GM21447 (cell line): ENCODE data around the gene NFKBIZ.
"Not testable (repeated sequence)": the region's sequence is repeated elsewhere in the genome, so short reads cannot be mapped to it uniquely, and the experiment has no call there.

Experiments used
- ATAC-seq: cut with Tn5 transposase; IDR thresholded peaks from one replicate; pipeline ENCODE4 v1.9.1; 2021; ENCODE audit not compliant: unreplicated experiment

NFKBIZ gene

DNA sequence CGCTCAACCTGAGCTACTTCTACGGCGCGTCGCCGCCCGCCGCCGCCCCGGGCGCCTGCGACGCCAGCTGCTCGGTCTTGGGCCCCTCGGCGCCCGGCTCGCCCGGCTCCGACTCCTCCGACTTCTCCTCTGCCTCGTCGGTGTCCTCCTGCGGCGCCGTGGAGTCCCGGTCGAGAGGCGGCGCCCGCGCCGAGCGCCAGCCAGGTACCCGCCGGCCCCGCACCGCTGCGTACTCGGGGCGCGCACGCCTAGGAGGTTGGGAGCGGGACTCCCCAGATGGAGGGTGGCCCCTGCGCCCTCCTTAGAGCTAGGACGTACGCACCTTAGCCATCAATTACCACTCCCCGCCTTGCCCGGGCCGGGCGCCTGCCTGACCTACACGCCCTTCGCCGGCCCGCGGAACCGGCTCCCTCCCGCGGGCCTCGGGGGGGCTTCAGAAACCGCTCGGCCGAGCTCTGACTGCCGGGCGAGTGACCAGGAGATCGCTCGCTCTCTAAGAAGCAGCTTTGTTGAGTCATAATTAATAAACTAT, 466 bp downstream of the NFKBIZ start:
- ATAC-seq: peak; percentile 30

DNA sequence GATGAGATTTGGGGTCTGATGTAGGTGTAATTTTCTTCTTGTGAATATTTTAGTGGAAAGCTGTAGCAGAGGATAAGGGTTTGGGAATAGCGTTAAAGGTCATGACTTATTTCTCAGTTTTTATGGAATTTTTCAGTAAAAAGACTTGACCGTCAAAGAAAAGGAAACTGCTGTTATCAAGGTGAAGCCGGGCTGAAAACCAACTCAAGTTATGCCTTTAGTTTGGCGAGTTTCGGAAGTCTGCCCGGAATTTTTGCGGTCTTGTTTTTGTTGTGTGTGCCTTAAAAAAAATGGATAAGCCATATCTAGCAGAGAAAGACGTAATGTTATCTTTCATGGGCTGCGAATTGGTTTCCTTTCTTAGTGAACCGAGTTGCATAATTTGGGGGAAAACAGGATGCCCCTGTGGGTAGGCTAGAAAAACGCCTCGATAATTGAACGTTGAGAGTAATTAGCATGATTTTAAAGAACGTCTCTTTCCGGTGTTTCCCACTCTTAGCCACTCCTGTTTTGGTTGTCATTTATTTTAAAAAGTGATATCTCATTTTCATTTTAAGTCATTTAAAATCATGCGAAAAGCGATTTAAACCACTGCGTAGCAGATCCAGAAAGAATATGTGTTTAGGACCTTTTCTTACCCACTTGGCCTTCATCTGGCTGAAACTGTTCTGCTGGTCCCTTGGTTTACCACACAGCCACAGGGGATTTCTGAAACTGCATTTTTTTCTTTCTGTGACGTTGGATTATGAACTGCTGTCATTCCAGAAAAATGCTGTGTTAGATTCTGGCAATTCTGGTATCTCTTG, 1.1 kb downstream of the NFKBIZ start:
- ATAC-seq: peak; percentile 30

DNA sequence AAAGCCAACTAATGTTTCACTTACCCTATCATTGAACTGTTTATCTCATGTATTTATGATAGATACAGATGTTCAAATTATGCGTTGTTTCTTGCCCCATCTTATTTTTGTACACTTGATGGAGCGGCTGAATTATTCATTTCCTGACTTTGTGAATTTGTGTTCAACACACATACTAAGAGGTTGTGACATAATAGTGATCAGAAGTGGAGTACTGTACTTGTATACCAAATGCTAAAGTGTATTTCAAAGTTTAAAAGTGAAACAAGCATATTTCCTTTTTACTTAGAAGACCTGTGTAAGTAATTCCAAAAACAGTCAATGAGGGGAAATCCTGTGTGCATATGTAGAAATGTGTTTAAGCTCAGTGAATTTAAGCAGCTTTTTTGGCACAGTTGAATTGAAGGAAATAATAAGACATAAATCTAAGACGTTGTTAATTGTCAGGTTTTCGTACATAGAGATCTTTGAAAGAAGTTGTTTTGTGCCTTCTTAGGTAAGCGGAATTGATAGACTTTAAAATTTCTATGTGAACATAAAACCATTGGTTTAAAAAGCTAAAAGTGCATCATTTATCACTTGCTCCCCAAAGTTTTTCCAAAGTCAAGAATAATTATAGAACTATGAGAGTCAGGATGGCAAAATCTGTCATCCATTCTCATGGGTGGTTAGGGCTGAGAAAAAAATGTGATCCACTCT, 1.9 kb downstream of the NFKBIZ start:
- ATAC-seq: no peak

DNA sequence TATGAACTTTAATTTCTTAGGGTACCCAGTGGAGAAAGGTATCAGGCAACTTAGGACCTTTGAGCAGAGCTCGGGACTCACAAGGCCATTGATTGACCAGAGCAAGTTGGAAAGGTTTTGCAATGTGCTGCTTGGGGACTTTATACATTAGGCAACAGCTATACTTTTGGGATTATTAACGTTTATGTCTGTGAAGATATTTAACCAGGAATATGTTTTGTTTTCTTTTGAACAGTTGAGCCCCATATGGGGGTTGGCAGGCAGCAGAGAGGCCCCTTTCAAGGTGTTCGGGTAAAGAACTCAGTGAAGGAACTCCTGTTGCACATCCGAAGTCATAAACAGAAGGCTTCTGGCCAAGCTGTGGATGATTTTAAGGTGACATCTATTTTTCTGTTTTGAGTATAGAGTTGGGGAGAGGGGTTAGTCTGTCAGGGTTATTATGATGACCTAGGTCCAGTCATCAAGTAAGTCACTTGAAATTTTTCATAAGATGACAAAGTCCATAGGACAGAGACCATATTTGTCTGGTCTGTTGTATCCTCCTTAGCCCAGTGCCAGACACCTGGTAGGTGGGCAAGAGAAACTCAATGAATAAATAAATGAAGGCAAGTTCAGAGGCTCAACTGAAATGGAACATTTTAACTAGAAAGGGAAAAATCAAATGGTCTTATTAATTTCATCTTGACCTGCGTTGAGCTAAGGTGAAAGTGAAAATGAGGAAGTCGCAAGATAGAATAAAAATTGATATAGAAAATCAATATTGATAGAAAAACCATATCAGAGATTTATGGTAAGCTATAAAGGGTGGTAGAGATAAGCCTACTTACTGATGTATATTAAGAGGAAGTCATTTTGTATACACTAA, 2.8 kb downstream of the NFKBIZ start:
- no peak for ATAC-seq

DNA sequence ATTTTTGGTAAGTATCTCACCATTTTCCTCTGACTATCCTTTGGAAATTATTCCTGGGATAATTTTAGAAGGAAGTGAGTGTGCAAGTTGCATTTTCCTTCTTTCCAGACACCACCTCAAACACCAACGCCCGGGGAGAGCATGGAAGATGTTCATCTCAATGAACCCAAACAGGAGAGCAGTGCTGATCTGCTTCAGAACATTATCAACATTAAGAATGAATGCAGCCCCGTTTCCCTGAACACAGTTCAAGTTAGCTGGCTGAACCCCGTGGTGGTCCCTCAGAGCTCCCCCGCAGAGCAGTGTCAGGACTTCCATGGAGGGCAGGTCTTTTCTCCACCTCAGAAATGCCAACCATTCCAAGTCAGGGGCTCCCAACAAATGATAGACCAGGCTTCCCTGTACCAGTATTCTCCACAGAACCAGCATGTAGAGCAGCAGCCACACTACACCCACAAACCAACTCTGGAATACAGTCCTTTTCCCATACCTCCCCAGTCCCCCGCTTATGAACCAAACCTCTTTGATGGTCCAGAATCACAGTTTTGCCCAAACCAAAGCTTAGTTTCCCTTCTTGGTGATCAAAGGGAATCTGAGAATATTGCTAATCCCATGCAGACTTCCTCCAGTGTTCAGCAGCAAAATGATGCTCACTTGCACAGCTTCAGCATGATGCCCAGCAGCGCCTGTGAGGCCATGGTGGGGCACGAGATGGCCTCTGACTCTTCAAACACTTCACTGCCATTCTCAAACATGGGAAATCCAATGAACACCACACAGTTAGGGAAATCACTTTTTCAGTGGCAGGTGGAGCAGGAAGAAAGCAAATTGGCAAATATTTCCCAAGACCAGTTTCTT, 3.9 kb downstream of the NFKBIZ start:
- no peak for ATAC-seq

DNA sequence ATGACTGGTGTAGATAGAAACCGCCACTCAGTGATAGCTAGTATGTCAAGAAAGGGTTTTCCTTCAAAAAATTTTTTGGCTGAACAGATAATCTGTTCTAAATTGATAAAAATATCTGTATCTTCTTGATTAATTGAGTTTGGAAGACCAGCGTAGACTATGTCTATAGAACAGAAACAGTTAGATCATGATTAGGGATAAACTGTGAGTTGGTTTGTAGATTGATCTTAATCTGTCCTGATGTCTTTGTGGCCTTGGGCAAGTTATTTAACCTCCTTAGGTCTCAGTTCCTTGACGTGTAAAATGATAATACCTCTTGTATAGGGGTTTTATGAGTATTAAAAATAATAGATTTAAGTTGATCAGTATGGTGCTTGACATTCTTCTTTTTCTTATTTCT, 4.7 kb downstream of the NFKBIZ start:
- ATAC-seq: no peak

DNA sequence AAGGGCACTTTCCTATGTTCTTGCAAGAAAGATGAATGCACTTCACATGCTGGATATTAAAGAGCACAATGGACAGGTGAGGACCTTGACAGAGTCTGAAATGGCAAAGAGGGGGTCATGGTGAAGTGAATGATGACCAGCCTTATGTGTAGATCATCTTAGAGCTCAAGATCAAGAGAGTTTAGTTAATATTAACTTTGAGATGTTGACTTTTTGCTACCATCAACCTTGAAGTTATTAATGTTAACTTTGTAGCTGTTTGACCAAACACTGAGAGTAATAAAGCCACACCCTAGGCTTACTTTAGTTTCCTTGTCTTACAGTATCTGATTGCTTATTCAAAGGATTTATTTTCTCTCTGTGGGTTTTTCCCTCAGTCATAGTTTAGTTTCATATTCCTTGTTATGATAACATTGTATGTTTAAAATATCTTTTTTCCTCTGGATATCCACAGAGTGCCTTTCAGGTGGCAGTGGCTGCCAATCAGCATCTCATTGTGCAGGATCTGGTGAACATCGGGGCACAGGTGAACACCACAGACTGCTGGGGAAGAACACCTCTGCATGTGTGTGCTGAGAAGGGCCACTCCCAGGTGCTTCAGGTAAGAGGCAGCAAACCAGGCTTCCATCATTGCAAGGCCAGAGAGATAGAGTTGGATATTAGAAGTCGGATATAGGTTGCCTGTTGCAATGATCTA, 5.4 kb downstream of the NFKBIZ start:
- ATAC-seq: no peak

DNA sequence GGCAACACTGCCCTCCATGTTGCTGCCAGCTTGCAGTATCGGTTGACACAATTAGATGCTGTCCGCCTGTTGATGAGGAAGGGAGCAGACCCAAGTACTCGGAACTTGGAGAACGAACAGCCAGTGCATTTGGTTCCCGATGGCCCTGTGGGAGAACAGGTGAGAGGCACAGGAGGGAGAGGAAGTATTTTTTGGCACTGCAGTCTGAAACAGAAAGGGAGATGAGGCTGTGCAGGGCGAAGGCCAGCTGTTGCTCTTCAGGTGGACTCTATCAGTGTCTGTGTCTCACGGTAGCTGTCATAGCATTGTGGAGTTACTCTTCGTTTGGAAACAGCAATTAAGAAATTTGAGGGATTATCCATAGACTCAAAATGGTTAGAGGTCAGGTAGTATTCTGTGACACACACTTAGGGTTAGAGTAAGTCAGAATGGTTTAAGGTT, 8.0 kb downstream of the NFKBIZ start:
- no peak for ATAC-seq

DNA sequence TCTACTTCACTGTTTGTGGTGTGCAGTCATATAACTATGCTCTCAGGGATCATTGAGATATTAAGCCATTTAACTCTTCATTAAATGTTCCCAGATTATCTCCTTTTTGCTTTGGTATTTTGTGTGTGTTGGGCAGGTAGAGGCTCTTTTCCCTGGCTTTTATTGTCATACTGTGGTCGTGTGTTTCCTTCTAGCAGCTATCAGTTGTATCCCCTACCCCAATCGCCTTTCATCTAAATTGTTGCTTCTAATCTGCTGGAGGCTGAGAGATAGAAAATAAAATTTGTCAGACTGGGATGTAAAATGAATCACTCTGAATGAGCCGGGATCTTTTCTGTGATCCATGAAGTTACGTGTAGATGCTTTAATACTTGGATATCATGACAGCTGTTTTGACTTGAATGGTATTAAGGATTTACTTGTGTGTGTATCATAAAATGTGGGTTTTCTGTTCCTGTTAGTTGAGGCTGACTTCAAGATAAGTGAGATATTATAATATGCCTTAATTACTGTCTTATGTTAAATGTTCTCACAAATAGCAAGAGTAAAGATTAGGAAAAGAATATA, 9.2 kb downstream of the NFKBIZ start:
- no peak for ATAC-seq

DNA sequence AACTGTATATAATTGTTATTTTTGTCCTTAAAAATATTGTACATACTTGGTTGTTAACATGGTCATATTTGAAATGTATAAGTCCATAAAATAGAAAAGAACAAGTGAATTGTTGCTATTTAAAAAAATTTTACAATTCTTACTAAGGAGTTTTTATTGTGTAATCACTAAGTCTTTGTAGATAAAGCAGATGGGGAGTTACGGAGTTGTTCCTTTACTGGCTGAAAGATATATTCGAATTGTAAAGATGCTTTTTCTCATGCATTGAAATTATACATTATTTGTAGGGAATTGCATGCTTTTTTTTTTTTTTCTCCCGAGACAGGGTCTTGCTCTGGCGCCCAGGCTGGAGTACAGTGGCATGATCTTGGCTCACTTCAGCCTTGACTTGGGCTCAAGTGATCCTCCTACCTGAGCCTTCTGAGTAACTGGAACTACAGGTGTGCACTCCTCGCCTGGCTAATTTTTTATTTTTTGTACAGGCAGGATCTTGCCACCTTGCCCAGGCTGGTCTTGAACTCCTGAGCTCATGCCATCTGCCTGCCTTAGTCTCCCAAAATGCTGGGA, 10.7 kb downstream of the NFKBIZ start:
- no peak for ATAC-seq

DNA sequence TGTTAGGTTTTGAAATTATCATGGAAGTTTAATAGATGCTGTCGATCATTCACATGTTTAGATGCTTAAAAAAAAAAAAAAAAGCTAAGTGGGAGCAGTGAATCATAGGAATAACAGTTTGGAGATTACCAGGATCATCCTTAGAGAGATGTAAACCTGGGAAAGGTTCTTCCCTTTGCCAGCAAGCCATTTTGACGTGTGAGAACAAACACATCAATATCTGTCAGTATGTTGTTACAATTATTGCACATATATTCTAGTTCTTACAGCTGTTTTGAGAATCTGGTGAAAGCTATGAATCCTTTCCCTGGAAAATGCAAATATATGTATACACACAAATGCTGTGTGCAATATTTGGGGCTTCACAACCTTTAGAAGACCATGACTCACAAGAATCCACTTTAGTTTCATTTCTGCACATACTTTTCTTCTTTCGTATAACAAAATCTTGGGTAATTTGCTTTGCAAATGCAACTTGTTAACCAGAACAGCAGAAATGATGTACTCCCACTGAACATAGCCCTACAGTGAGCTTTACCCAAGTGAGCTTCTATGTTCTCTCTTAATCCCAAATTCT, 12.0 kb downstream of the NFKBIZ start:
- ATAC-seq: peak; percentile 47

DNA sequence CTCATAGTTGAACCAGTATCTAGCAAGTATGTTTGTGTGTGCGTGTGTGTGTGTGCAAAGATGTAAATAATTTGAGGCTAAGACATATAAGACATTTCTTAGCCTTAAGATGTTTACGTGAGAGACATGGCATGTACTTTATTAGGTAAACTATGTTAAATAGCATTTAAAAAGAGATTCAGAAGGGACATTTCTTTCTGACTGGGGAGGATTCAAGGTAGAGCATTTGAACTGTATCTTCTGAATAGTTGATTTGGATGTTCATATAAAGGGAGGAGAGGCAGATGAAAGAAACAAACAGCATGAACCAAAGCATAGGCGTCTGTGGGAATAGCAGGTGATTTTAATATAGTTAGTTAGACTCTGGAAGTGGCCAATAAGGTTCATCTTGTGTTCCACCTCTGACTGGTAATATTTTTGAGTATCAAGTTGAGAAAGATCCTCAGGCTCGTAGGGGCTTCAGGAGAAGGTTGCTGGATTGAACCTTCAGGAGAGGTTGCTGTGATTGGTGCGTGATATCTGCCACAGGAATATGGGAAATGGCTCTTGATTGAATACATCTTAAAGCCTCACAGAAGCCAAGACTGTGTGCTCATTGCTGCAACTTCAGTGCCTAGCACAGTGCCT, 12.6 kb downstream of the NFKBIZ start:
- no peak for ATAC-seq

DNA sequence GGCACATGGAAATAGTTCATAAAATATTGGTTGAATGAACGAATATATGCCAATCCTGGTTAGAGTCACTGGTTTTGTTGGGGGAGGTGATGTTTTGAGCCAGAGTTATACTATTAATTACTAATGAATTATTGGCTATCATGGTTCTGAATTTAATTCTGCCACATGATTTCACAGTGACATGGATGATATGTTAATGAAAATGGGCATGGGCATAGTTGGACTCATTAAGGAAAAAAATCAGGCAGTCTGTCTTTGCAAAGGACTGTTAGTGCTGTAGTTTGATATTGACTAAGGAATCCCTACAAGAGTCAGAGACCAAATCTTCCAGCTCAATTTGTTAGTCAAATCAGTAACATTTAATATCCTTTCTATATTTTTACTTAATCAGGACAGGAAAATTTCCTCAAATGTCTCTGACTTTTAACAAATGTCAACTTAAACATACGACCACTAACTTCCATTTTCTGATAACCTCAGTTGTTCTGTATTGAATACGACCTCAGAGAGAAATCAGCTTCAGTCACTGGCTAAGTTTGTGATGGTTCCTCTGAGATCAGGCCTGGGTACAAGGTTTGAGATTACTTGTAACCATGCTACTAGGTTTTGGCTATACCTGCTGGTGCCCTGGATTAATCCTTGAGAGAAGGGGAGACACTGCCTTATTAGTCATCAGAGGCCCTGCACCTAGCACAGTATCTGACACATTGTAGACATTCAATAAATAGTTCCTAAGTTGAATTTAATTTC, 13.3 kb downstream of the NFKBIZ start:
- no peak for ATAC-seq

DNA sequence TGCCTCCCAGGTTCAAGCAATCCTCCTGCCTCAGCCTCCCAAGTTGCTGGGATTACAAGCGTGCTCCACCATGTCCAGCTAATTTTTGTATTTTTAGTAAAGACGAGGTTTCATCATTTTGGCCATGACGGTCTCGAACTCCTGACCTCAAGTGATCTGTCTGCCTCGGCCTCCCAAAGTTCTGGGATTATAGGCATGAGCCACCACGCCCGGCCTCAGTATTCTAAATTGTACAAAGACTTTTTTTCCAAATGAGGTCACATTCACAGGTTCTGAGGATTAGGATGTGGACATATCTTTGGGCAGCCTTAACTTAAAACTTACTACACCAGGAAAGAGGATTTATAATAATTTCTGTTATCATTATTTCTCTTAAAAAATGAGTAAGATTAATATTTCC, 15.6 kb downstream of the NFKBIZ start:
- ATAC-seq: not testable (repeated sequence)

DNA sequence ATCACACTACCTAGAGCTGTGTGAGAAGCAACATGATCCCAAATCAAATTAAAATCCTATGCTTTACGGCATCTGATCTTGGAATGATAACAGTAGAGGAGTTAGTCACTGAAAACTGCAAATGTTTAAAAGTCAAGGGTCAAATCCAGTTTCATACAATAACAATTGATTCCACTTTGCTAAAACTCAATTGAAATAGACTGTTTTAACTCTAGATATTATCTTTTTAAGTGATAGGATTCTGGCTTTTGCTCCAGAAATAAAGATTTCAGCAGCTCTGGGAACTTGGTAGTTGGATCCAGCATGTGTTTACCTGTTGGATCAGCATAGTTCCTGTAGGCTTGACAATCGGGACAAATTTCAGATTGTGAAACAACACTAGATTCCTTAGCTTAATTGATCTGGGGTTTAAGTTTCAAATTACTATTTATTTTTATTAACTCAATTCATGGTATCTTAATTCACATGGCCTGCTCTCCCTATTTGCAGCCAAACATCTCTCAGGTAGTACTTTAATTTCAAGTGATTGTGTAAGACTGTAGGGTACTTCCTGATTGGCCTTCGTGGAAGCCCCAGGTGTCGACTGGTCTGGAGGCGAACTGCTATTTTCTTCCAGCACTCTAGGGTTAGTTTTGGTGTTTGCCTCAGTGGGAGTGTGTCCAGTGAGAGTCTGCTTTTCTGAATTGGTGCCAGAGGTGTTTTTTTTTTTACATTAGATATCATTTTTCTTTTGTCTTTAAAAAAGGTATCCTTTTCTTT, 16.6 kb downstream of the NFKBIZ start:
- ATAC-seq: no peak

DNA sequence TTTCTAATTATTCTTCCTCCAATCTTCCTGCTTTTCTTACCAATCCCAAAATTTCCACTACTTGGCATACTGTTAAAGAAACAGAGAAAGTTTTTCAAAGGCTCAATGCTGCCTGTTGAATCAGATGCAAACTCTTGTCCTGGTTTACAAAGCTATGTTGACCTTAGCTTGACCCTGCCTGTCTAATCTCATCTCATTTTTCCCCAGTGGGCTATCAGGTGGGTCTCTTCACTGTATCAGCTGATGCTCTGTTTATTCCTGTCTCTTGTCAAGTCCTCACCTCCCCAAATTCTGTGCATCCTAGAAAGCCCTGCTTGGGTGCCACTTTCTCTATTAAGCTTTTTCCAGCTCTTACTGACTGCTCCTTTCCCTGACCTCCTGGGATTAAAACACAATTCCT, 18.2 kb downstream of the NFKBIZ start:
- no peak for ATAC-seq

DNA sequence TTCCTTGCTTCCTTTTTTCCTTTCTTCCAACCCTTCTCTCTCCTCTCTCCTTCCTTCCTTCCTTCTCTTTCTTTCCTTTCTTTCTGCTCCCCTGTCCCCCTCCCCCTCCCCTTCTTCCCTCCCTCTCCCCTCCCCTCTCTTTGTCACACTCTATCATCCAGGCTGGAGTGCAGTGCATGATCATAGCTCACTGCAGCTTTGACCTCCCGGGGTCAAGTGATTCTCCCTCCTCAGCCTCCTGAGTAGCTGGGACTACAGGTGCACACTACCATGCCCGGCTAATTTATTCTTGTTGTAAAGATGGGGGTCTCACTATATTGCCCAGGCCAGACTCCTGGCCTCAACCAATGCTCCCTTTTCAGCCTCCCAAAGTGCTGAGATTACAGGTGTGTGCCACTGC, 18.7 kb downstream of the NFKBIZ start:
- ATAC-seq: no peak
